Endometrium (tissue), 2 donors: Measurements from ENCODE around the gene KRT72.

Experiments used
- FAIRE-seq: peaks from 2 replicates; lab custom pipeline; 2012; peaks lifted over from hg19 to GRCh38; lab: Jason Lieb, UNC
- donor health status: control.
- donor health status: control.

KRT72 gene

DNA sequence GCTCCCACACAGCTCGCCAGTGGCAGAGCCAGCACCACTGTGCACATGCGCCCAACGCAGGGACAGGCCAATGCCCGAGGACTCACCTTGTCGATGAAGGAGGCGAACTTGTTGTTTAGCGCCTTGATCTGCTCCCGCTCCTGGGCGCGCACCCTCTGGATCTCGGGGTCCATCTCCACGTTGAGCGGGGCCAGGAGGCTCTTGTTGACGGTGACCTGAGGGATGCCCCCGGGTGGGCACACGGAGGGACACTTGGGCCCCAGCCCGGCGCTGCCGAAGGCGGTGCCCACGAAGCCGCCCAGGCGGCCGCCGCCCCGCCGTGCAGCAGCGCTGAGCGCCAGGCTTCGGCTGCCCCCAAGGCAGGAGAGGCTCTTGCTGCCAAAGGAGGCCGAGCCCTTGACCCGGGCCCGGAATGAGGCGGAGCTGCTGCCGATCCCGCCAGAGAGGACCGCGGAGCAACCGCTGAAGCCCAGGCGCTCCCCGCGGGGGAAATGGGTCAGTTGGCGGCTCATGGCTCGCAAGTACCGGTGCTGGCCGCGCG lies at the start of gene KRT72:
Gene KRT72 (minus strand): TSS at position 523 of the 541 bp plus-strand sequence. CDS start 11 bp downstream, at position 512.
- FAIRE-seq: no peak

DNA sequence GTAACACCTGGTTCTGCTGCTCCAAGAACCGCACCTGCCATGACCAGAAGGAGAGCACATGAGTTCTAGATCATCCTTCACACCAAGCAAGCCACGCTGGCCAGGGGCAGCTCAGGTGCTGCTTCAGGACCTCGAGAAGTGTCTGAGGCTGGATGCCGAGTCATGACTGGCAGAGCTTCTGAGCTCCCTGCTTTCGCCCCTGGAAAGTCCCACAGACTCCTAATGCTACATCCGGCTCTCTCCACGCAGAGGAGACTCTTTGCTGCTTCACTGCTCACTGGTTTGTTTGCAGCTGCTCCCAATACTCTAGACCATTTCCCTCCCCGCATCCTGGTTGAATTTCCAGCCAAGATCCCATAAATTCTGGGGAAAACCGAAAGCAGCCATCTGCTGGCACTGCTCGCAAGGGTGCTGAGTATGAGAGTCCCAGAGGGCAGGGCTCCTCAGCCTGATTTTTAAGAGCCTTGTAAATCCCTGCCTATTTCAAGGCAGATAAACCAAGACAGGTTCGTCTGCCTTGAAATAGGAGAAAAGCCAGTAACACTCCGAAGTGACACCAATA lies 49.3 kb upstream of the KRT72 start:
- no peak for FAIRE-seq

DNA sequence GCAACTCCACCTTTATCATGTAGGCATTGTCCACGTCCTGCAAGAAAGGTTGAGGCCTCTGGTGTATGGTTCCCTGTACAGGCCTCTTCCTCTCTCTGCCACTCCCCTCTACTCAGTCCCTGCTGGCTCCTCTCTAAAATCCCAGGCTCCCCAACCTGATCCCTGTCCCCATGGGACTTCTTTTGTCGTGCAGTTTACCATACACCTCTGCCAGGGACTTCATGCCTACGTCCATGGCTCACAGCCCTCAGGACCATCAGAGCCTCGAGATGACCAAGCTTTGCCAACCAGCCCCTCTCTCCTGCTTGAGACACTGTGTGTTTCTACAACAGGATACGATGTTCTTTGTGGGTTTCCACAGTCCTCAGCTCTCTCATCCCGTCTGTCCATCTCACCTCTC lies 47.8 kb upstream of the KRT72 start:
- no peak for FAIRE-seq

DNA sequence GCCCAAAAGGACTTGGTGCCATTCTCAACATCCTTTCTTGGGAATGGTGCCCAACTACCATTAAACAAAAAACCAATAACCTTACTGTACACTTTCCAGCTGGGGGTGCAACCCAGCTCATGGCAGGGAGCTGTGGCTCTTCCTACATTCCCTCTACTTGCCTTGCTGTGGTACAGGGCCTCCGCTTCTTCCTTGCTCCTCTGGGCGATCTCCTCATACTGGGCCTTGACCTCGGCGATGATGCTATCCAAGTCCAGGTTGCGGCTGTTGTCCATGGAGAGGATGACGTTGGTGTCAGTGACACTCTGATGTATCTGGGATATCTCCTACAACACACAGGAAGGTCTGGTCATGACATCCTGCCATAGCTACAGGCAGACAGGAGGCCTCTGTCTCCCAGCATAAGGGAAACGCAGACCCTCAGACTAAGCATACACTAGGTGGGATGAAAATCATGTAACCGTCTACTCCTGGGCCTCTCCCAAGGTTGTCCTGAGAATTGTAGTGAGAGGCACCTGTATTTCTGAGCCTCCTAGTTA lies 46.8 kb upstream of the KRT72 start:
- FAIRE-seq: no peak

DNA sequence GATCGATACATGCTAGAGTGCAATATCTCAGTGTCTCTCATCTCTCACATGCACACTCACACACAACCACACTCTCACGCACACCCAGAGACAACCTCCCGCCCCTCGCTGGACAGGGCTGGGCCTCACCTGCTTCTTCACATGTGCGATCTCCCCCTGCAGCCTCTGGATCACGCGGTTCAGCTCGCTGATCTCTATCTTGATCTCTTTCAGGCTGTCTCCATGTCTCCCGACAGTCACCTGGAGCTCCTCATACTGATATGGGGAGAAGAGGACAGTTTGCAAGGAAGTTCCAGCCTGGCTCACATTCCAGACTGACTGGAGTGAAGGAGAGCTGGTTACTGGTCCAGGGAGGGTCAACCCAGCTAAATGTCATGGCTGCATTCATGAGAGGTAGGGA lies 46.3 kb upstream of the KRT72 start:
- FAIRE-seq: no peak

DNA sequence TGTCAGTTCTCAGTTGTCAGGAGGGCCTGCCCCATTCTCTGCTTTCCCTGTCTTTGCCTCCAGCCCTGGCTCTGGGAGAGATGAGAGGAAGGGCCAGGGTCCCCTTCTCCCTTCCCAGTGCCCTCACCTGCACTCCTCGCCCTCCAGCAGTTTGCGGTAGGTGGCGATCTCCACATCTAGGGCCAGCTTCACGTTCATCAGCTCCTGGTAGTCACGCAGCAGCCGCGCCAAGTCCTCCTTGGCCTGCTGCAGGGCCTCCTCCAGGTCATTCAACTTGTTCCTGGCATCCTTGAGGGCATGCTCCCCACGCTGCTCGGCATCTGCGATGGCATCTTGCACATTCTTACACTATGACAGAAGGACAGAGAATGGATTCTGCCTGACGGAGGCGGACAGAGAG lies 45.4 kb upstream of the KRT72 start:
- no peak for FAIRE-seq

DNA sequence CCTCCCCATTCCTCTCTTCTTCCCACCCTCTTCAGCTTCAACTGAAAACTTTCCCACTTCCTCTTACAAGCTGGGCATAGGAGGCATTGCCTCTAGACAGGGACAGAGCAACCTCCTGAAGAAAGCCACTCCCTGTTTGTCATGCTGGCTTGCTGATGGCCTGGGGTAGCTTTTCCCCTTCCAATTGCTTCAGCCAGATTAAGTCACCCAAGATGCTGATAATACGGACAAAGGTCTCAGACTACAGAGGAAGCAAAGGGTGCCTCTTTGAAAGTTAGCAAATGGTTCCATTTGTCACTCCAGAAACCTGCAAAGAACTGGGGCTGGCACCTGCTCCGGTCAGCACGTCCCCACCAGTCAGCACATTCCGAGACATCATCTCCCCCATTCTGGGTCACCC lies 44.7 kb upstream of the KRT72 start:
- FAIRE-seq: no peak

DNA sequence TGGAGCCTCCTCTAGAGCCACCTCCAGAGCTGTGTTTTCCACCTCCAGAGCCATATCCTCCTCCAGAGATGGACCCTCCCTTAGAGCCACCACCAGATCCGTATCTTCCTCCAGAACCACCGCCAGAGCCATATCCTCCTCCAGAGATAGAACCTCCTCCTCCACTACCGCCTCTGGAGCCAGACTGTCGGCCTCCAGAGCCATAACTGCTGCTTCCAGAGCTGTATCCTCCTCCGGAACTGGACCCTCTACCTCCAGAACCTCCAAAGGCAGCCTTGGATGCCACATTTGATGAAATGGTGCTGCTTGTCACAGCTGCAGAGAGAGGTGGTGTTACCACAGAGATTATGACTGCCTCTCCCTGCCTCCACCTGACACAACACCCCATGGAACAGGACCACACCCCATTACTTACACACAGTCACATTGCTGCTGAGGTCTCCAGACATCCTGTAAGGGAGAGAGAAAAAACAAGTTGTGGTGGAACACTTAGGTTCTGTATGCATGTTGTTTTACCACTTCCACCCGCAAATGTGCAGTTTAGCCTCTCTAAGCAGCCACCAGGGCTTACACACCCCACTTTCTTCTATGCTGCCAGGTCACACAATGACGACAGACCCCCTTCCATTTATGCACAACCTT lies 44.0 kb upstream of the KRT72 start:
- no peak for FAIRE-seq

DNA sequence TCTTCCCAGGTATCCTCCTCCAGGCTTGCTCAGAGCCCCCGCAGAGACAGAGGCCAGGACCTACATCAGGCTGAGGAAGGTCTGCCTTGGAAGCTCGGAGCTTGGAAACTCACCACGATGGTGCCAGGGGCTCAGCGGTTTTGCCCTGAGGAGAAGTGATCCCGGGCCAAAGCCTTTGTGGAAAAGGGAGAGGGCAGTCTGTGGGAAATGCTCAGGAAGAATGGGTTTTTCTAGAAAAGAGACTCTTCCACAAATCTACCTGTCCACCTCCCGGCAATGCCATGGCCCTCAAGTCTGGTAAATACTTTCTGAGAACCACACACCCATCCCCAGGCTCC lies 42.8 kb upstream of the KRT72 start:
- no peak for FAIRE-seq

DNA sequence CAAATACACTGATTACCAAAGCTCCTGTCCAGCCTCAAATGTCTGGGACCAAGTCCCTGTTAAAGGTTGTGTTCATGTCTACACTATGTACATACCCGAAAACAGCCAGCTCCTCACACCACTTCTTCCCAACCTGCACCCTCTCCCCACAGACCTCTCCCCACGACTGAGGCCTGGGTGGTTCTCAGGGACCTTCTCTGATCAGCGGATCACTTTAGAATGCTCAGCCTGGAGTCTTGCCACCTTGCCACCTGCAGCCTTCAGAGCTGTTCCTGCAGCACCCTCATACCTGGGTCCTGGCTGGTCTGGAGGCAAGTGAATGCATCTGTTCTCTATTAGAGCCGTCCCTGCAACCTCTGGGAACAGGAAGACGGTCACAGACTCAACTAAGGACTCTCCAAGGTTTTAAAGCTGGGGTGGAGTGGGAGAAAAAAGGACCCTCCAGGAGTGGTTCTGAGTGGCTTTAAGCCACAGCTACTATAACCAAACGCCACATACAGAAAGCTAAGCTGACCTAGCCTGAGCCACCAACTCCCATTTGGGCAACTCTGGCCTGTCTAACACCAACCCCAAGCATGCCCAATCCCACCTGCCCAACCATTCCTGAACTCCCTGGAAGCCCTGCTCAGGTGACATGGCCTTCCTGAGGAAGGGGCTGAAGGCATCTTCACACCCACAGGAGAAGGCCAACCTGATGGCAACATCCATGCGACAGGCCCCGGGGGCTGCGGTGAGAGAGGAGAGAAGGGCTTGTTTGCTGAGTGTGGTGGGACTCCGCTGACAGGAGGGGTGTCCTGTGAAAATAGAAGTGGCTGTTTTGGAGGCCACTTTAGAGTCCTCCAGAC lies 42.2 kb upstream of the KRT72 start:
- no peak for FAIRE-seq

DNA sequence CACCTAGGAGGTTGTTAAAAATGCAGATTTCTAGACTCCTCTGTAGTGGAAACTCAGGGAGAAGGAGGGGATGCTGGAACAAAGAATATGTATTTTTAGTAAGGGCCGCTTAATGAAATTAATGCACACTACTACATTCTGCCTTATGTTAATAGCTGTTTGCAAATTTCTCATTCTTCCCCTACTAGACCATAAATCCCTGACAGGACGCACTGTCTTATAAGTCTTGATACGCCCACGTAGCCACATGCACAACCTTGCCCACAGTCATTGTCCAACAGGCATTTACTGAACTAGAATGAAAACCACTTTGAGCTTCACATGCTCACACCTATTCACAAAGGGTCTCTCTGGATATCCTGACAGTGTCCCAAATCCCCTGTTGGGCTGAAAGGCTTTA lies 40.2 kb upstream of the KRT72 start:
- FAIRE-seq: no peak

DNA sequence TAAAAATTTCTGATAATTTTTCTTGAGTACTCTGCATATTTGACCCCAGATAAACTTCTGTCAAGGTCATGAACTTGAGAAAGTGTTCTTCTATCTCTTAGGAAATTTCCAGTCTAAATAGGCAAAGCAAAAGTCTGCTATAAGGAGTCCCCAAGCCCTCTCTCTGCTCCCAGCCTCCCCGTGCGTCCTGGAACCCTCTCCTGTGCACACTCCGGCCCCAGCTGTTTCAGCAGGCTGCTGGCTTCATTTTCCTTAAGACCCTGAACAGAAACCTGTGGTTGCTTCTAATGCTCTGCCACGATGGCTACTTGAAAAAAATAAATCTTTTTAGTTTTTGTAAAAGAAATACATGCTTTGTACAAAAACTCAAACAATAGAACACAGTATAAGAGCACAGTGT lies 36.0 kb upstream of the KRT72 start:
- FAIRE-seq: no peak

DNA sequence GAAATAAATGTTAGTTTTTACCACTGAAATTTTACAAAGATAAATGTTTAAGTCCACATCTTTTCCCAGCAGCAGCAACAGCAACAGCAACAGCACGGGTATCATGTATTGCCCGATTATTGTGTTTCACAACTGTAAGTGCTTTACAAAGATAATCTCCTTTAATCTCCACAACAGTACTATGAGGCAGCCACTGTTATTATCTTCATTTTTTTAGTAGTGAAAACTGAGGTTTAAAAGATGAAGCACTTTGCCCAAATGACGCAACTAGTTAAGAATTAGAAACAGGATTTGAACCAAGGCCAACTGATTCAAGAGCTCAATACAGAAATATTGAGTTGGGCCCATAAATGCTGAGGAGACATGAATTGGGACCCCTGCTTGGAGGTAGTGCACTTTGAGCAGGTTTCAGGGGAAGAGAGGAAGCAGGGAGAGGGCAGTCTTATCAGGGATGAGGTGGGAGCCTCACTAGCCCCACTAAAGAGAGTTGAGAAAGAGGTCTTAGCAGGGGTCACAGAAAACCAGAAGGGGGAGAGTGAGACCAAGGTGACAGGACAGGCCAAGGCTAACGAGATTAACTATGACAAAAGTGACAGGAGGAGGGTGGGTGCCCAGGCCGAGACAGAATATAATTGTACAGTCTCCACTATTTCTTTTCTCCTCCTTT lies 35.5 kb upstream of the KRT72 start:
- FAIRE-seq: no peak

DNA sequence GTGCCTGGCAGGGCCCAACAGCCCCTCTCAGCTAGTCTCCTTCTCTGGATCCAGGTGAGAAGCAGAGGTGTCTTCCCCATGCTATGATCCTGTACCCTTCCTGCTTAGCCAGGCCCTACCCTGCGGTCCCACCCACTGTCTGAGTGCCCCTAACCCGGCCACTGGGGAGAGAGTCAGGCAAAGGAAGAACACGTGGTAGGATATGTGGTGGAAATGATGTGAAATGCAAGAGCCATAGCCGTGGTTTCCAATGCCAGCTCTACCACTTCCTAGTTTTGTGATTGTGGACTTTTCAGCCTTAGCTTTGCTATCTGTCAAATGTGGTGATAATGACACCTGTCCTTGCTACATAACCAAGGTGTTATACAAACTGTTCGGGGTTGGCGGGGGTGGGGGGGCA lies 34.9 kb upstream of the KRT72 start:
- FAIRE-seq: no peak

DNA sequence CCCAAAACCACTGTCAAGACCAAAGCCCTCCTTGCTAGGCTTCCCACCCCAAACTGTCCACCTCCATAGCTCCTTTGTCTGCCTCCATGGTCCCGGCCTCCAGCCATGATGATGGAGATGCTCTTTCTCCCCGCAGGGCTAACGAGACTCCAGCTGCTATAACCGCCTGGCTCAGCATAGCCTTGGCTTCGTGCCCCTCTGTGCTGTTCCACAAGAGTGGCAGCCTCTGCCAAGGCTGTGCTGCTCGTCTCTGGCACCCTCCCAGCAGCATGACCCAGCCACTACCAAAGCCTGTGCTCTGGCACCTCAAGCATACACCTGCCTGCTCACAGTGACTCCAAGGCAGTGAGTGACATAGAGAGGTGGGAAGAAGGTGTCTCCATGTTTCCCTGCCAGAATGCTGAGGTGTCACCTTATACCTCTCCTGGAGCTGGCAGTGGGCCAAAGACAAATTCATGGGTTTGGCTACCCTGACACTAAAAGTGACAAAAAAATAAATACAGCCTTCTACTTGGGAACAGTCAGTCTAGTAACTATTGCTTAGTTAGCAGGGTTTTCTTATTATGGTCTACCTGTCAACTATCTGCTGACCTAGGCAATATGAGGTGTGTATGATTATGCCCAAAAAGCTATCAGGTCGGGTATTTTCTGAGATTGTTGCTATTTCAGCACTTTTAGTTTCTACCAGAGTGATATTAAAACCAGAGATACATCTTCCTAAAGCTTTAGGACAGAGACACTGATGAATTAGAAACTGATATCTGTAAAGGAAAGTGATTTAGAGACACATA lies 33.2 kb upstream of the KRT72 start:
- no peak for FAIRE-seq

DNA sequence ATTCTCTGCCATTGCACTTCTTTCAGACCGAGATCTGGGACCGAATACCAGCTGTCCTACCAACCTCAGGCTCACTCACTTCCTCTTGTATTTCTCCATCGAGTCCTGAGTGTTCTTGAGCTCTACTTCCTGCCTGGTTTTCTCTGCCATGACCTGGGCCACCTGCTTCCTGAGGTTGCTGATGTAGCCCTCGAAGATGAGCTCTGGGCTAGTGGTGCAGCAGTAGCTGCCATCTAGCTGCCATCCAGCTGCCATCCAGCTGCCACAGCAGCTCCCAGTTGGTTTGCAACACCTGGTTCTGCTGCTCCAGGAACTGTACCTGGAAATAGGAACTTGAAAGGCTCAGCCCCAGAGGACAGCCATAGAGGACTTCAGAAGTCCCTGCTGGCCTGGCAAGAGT lies 32.1 kb upstream of the KRT72 start:
- FAIRE-seq: no peak

DNA sequence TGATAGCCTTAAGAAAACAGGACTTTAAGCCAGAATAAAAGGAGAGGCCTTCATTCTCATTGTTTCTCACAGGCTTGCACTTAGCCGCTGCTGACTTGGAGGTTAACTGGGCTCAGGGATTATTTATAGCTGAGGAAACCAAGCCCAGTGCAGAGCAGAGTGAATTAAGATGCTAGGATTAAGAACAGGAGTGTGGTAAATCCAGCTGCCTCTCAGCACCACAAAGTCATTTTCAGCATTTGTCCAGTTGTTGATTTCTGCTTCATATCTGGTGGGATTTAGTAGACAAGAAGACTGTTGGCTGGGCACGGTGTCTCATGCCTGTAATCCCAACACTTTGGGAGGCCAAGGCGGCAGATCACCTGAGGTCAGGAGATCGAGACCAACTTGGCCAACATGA lies 31.4 kb upstream of the KRT72 start:
- no peak for FAIRE-seq

DNA sequence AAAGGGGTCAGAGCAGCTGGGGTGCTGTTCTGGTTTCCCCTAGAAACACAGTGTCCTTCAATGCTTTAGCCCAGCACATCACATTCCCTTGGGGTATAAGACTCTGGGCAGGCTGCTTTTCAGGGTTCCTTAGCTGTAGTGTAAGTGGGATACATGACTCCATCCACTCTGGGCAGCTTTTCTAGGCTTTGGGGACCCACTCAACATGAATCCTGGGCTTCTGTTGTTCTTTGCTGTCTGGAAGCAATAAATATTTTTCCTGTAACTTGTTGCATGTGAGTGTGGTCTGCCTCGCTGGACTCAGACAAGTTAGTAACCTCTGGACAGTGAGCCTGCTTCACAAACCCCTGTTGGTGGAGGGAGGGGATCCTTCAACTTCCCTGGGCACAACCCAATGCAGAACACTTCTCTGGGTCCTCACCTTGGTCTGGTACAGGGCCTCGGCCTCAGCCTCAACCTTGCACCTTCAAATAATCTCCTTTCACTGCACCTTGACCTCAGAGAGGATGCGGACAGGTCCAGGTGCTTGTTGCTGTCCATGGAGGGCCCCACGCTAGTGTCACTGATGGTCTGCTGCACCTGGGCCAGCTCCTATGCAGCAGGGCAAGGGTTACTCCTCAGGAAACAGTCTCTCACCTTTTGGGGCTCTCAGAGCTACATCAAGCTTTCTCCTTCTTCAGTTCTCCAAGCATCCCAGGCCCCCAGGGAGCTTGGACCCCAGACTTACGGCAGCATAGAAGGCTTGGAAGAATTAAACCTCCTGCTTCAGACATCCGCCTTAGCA lies 30.6 kb upstream of the KRT72 start:
- FAIRE-seq: no peak

DNA sequence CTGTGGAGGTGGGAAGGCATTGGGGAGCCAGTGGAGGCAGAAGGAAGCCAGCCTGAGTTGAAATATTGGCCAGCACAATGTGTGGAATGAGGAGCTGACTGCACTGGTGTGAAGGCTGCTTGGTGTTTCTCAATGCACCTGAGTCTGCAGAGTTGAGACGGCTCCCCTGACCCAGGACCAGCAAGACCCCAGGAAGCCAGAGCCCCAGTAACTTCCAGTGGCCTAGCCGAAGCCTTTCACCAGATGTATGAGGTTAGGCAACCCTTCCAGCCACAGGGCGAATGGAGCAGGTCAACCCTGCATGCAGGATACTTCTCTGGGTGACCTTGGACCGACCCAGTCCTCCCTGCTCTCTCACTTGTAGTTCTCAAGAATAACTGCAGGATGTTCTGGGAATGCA lies 30.0 kb upstream of the KRT72 start:
- FAIRE-seq: no peak

DNA sequence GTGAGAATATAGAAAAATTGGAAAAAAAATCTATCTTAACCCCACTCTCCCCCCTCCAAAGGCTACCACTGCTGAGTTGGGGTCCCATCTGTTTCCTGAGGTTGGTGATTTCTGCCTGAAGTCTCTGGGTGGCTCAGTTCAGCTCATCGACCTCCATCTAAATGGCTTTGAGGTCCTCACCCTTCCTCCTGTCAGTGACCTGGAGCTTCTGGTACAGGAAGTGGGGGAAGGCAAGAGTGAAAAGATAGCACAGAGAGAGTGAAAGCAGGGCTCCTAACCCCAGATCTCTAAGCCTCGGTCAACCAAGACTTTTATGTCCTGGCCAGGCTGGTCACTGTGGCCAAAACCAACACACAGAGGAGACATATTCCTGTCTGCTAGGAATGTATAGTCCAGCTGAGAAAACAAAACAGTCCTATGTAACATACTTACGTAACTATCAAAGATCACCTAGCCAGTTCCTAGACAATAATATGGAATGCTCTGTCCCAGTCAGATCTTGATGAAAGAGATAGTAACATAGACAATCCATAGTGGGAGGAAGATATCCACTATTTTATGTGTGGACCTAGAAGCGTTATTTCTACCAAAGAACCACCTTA lies 29.4 kb upstream of the KRT72 start:
- FAIRE-seq: no peak
